ENCODE measurements around the gene ACTG1. TPM values are rescaled to one million over a fixed set of nuclear protein-coding genes. Genes with fewer than 3 reads are reported as not detected.
A peak's percentile ranks its signal among the peaks of the same experiment; 100 is the strongest.

Gene ACTG1
- total RNA-seq, 2 experiments from 2014 or later: 1,296 to 1,318 TPM

- intact Hi-C loops (cut with DNase I, micrococcal nuclease): no loop called here
- no peak overlapping the region for H3K27ac Mint-ChIP-seq
- no peak for DNase-seq
- H3K4me1 Mint-ChIP-seq (ENCODE audit: low read depth): no peaks in the 10 kb centered on the region
- TF ChIP-seq CTCF (IDR thresholded peaks at IDR 0.05): no peak
- no peak overlapping the region for H3K27ac ChIP-seq (ENCODE audit: low read depth in 1 of 2, low read length in 2 of 2)
- H3K9me3 Mint-ChIP-seq: no peaks in the 10 kb centered on the region
- peaks cover 0 to 25% of the 10 kb centered on the region in 2 experiments for H3K9me3 ChIP-seq (ENCODE audit: control insufficient read depth in 1 of 2, insufficient read depth in 1 of 2, low read length in 2 of 2)
- H3K4me3 Mint-ChIP-seq: no peak overlapping the region
- H3K4me3 ChIP-seq (ENCODE audit: low read length): no peak overlapping the region
- peaks cover 9% of the 10 kb centered on the region for H3K4me1 ChIP-seq (ENCODE audit: insufficient read depth, low read length)
- ATAC-seq (ENCODE audit: poor library complexity): no peak
- peaks cover 15% of the 10 kb centered on the region for H3K36me3 Mint-ChIP-seq (ENCODE audit: low read depth)
- peaks cover 33 to 40% of the 10 kb centered on the region in 2 experiments for H3K27me3 ChIP-seq (ENCODE audit: control insufficient read depth in 1 of 2, insufficient read depth in 2 of 2, low read length in 2 of 2)
- ChIA-PET POLR2A (no interaction called here), CTCF (interaction anchor here (1.7 kb wide), 1 partner anchor 20 kb away, joined by 8 read pairs; no protein-coding TSS in a partner anchor)
- H3K27me3 Mint-ChIP-seq: peaks cover 23% of the 10 kb centered on the region
- peaks cover 27% of the 10 kb centered on the region for H3K36me3 ChIP-seq (ENCODE audit: insufficient read depth, low read length)
These were observed 26.3 kb upstream of the ACTG1 start for GRCh38 chr17:81538651-81539570.

- no peaks in the 10 kb centered on the region for H3K4me1 Mint-ChIP-seq (ENCODE audit: low read depth)
- H3K27me3 ChIP-seq (ENCODE audit: control insufficient read depth in 1 of 2, insufficient read depth in 2 of 2, low read length in 2 of 2): peaks cover 34 to 47% of the 10 kb centered on the region in 2 experiments
- H3K27ac ChIP-seq (ENCODE audit: low read depth in 1 of 2, low read length in 2 of 2): no peak overlapping the region
- peaks cover 32% of the 10 kb centered on the region for H3K27me3 Mint-ChIP-seq
- ATAC-seq (ENCODE audit: poor library complexity): no peak
- H3K4me3 ChIP-seq (ENCODE audit: low read length): no peak overlapping the region
- no peaks in the 10 kb centered on the region for H3K9me3 Mint-ChIP-seq
- no peak for TF ChIP-seq CTCF (IDR thresholded peaks at IDR 0.05)
- DNase-seq: no peak
- CTCF ChIA-PET: interaction anchor here (0.7 to 1.7 kb wide), 2 partner anchors 20 to 283 kb away, joined by 3 to 8 read pairs; no protein-coding TSS in a partner anchor
- peaks cover 0 to 26% of the 10 kb centered on the region in 2 experiments for H3K9me3 ChIP-seq (ENCODE audit: control insufficient read depth in 1 of 2, insufficient read depth in 1 of 2, low read length in 2 of 2)
- H3K27ac Mint-ChIP-seq: no peak overlapping the region
- H3K36me3 Mint-ChIP-seq (ENCODE audit: low read depth): peaks cover 14% of the 10 kb centered on the region
- H3K4me1 ChIP-seq (ENCODE audit: insufficient read depth, low read length): peaks cover 9% of the 10 kb centered on the region
- intact Hi-C loops (cut with DNase I, micrococcal nuclease): loop anchor here in 1 of 2 experiments (1.0 kb wide), 1 partner anchor 285 kb away; no protein-coding TSS in a partner anchor
- POLR2A ChIA-PET: no interaction called here
- peaks cover 21% of the 10 kb centered on the region for H3K36me3 ChIP-seq (ENCODE audit: insufficient read depth, low read length)
- H3K4me3 Mint-ChIP-seq: no peak overlapping the region
These were observed 25.4 kb upstream of the ACTG1 start for GRCh38 chr17:81537856-81538555.

GRCh38 chr17:81537343-81537855 is 24.8 kb upstream of the ACTG1 start:
- Histone ChIP-seq H3K4me1 (ENCODE audit: insufficient read depth, low read length) (peaks cover 9% of the 10 kb centered on the region), H3K27ac (ENCODE audit: low read depth in 1 of 2, low read length in 2 of 2) (no peak overlapping the region), H3K4me3 (ENCODE audit: low read length) (no peak overlapping the region), H3K36me3 (ENCODE audit: insufficient read depth, low read length) (peaks cover 14% of the 10 kb centered on the region), H3K27me3 (ENCODE audit: control insufficient read depth in 1 of 2, insufficient read depth in 2 of 2, low read length in 2 of 2) (peaks cover 34 to 51% of the 10 kb centered on the region in 2 experiments), H3K9me3 (ENCODE audit: control insufficient read depth in 1 of 2, insufficient read depth in 1 of 2, low read length in 2 of 2) (peaks cover 0 to 30% of the 10 kb centered on the region in 2 experiments)
- Mint-ChIP-seq H3K36me3 (ENCODE audit: low read depth) (peaks cover 8% of the 10 kb centered on the region), H3K27ac (no peak overlapping the region), H3K4me3 (no peak overlapping the region), H3K27me3 (peaks cover 32% of the 10 kb centered on the region), H3K4me1 (ENCODE audit: low read depth) (no peaks in the 10 kb centered on the region), H3K9me3 (no peaks in the 10 kb centered on the region)
- ChIA-PET POLR2A (no interaction called here), CTCF (interaction anchor here (0.7 to 1.7 kb wide), 2 partner anchors 19 to 282 kb away, joined by 3 to 8 read pairs; no protein-coding TSS in a partner anchor)
- ATAC-seq (ENCODE audit: poor library complexity) (peak; percentile 62), DNase-seq (peak in 7 of 14 experiments; percentile 24 to 64 (median 51))
- intact Hi-C loops (cut with DNase I, micrococcal nuclease): loop anchor here in 1 of 2 experiments (1.0 kb wide), 1 partner anchor 284 kb away; no protein-coding TSS in a partner anchor
- TF ChIP-seq CTCF (IDR thresholded peaks at IDR 0.05): no peak

Data from CD4-positive, alpha-beta T cell (primary cell).